Gastrocnemius medialis (tissue), 4 donors: ENCODE data around the gene PMVK.

Experiments
- CTCF ChIP-seq, 5 experiments: fragments of 450-650 bp in 3 of 5; fragments of 200-600 bp in 2 of 5; sonication (generic) in 2 of 5; IDR thresholded peaks in 4 of 5; conservative IDR thresholded peaks in 1 of 5; 1 replicate in 4 of 5; 2 replicates in 1 of 5; pipeline ENCODE4 v1.5.1; 2016 to 2019; ENCODE audit warnings: antibody characterized with exemption in 5 of 5, mild to moderate bottlenecking in 3 of 5, moderate library complexity in 3 of 5
- POLR2A ChIP-seq, 2 donors: fragments of 450-650 bp; IDR thresholded peaks; one replicate each; pipeline ENCODE4 v1.6.1; 2017; ENCODE audit warnings: antibody characterized with exemption in 2 of 2, mild to moderate bottlenecking in 2 of 2, moderate library complexity in 2 of 2

DNA sequence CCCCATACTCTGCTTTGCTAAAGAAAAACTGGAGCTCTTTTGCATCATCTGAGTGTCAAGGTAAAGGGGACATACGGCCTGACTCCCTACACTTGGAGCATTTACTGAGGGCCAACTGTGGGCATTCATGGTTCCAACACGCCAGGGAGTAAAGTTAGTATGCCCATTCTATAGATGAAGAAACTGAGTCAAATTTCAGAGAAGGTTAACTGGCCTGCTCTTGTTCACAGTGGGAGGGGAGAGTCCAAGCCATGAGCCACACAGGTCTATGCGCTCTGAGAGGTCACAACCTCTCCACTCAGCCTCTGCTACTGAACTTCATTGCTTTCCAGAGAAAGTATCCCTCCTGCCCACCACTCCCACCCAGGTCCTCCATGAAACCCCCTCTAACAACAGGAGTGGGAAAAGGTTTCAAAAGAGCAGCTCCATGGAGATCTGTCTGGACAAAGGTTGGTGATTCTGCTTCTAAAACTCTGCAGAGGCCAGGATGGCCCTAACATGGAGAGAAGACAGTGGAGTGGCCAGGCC, 59.6 kb downstream of the PMVK start:
- TF ChIP-seq POLR2A (IDR thresholded peaks at IDR 0.05): no peak
- no peak for TF ChIP-seq CTCF (IDR thresholded peaks at IDR 0.05 in 4 of 5, conservative IDR thresholded peaks at IDR 0.05 in 1 of 5)
